Measurements from ENCODE around the gene C22orf15. TPM values are rescaled to one million over a fixed set of nuclear protein-coding genes. Genes with fewer than 3 reads are reported as not detected.

Gene C22orf15
- total RNA-seq, 1 experiment from 2014 or later: 2.0 TPM

DNA sequence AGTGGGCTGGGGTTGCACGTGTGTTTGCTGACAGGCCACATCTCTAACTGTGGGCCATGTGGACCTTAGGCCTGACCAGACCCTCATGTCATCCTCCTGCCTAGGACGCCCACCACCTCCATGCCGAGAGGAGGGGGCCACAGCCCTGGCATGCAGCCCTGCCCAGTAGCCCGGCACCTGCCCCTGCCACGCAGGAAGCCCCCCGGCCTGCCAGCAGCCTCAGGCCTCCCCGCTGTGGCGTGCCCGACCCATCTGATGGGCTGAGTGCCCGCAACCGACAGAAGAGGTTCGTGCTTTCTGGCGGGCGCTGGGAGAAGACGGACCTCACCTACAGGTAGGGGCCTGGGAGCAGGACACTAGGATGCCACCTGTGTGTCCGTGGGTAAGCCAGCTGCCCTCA is 16.3 kb downstream of the C22orf15 start:
- BruUV-seq (replicated peaks): no TSS peak

DNA sequence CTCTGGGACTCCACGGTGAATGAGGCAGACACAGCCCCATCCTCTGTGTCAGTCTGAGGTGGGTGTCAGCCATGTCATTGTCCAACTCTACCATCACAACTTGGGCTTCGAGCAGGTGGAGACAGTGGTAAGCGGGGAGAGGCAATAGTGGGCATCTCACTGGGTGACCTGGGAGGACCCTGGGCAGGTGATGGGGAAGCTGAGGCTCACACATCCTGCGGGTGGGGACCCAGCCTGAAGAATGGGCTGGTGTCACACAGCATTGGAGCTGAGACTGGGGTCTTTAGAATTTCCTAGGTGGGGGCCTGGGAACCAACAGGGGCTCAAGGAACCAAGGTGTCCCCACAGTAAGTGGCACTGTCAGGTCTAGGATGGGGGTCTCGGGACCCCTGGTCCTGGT is 16.9 kb downstream of the C22orf15 start:
- Histone ChIP-seq H3K4me3 (ENCODE audit: low read depth, low read length, poor library complexity, severe bottlenecking) (no peak overlapping the region), H3K36me3 (ENCODE audit: insufficient read depth, low read length, poor library complexity, severe bottlenecking) (no peaks in the 10 kb centered on the region), H3K4me1 (ENCODE audit: insufficient read depth, low read length, poor library complexity, severe bottlenecking) (peaks cover 5% of the 10 kb centered on the region), H3K27me3 (replicated peaks; ENCODE audit: insufficient read depth, low read depth, low read length, poor library complexity) (no peaks in the 10 kb centered on the region), H3K27ac (ENCODE audit: low read depth, low read length, poor library complexity, severe bottlenecking) (no peak overlapping the region), H3K9me3 (ENCODE audit: low read depth, low read length, poor library complexity, severe bottlenecking) (no peaks in the 10 kb centered on the region)
- BruUV-seq (replicated peaks): no TSS peak
- no peak for DNase-seq (ENCODE audit: low spot score)
- CTCF ChIA-PET: no interaction called here
- POLR2A ChIA-PET (ENCODE audit: low non-redundant PET): no interaction called here
- TF ChIP-seq EZH2 (IDR thresholded peaks at IDR 0.05; ENCODE audit: borderline replicate concordance, low read depth, low read length, poor library complexity, severe bottlenecking): no peak
- intact Hi-C loops (cut with micrococcal nuclease; ENCODE audit: unreplicated experiment): no loop called here

More for the DNA sequence above, 16.3 kb downstream of the C22orf15 start:
- intact Hi-C loops (cut with micrococcal nuclease; ENCODE audit: unreplicated experiment): no loop called here
- TF ChIP-seq EZH2 (IDR thresholded peaks at IDR 0.05; ENCODE audit: borderline replicate concordance, low read depth, low read length, poor library complexity, severe bottlenecking): no peak
- TF ChIP-seq, protein P1, sequence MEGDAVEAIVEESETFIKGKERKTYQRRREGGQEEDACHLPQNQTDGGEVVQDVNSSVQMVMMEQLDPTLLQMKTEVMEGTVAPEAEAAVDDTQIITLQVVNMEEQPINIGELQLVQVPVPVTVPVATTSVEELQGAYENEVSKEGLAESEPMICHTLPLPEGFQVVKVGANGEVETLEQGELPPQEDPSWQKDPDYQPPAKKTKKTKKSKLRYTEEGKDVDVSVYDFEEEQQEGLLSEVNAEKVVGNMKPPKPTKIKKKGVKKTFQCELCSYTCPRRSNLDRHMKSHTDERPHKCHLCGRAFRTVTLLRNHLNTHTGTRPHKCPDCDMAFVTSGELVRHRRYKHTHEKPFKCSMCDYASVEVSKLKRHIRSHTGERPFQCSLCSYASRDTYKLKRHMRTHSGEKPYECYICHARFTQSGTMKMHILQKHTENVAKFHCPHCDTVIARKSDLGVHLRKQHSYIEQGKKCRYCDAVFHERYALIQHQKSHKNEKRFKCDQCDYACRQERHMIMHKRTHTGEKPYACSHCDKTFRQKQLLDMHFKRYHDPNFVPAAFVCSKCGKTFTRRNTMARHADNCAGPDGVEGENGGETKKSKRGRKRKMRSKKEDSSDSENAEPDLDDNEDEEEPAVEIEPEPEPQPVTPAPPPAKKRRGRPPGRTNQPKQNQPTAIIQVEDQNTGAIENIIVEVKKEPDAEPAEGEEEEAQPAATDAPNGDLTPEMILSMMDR (conservative IDR thresholded peaks at IDR 0.05; ENCODE audit: low read depth, low read length): no peak
- Histone ChIP-seq H3K4me3 (ENCODE audit: low read depth, low read length, poor library complexity, severe bottlenecking) (no peak overlapping the region), H3K36me3 (ENCODE audit: insufficient read depth, low read length, poor library complexity, severe bottlenecking) (no peaks in the 10 kb centered on the region), H3K27ac (ENCODE audit: low read depth, low read length, poor library complexity, severe bottlenecking) (no peak overlapping the region), H3K9me3 (ENCODE audit: low read depth, low read length, poor library complexity, severe bottlenecking) (no peaks in the 10 kb centered on the region), H3K27me3 (replicated peaks; ENCODE audit: insufficient read depth, low read depth, low read length, poor library complexity) (no peaks in the 10 kb centered on the region), H3K4me1 (ENCODE audit: insufficient read depth, low read length, poor library complexity, severe bottlenecking) (peaks cover 5% of the 10 kb centered on the region)
- no peak for DNase-seq (ENCODE audit: low spot score)
- CTCF ChIA-PET: no interaction called here
- POLR2A ChIA-PET (ENCODE audit: low non-redundant PET): no interaction called here

DNA sequence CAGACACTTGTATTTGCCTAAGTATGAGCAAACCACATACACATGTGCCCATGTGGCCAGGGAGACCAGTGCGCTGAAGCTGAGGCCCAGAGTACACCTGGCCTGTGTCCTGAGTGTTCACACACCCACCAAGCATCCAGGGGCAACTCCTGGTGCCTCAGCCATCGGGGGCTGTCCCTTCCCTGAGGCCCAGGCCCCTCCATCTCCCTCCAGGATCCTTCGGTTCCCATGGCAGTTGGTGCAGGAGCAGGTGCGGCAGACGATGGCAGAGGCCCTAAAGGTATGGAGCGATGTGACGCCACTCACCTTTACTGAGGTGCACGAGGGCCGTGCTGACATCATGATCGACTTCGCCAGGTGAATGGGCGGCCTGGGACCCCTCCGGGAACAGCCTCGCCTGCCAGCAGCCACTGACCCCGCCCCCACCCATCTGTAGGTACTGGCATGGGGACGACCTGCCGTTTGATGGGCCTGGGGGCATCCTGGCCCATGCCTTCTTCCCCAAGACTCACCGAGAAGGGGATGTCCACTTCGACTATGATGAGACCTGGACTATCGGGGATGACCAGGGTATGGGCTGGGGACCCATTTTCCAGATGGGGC is 17.5 kb downstream of the C22orf15 start:
- no peak for TF ChIP-seq EZH2 (IDR thresholded peaks at IDR 0.05; ENCODE audit: borderline replicate concordance, low read depth, low read length, poor library complexity, severe bottlenecking)
- TF ChIP-seq, protein P1 (conservative IDR thresholded peaks at IDR 0.05; ENCODE audit: low read depth, low read length): no peak
- intact Hi-C loops (cut with micrococcal nuclease; ENCODE audit: unreplicated experiment): no loop called here
- ChIA-PET POLR2A (ENCODE audit: low non-redundant PET) (no interaction called here), CTCF (no interaction called here)
- H3K4me3 ChIP-seq (ENCODE audit: low read depth, low read length, poor library complexity, severe bottlenecking): no peak overlapping the region
- H3K4me1 ChIP-seq (ENCODE audit: insufficient read depth, low read length, poor library complexity, severe bottlenecking): peaks cover 5% of the 10 kb centered on the region
- H3K36me3 ChIP-seq (ENCODE audit: insufficient read depth, low read length, poor library complexity, severe bottlenecking): no peaks in the 10 kb centered on the region
- no peak for DNase-seq (ENCODE audit: low spot score)
- H3K27ac ChIP-seq (ENCODE audit: low read depth, low read length, poor library complexity, severe bottlenecking): no peak overlapping the region
- no TSS peak for BruUV-seq (replicated peaks)
- H3K9me3 ChIP-seq (ENCODE audit: low read depth, low read length, poor library complexity, severe bottlenecking): no peaks in the 10 kb centered on the region
- no peaks in the 10 kb centered on the region for H3K27me3 ChIP-seq (replicated peaks; ENCODE audit: insufficient read depth, low read depth, low read length, poor library complexity)

DNA sequence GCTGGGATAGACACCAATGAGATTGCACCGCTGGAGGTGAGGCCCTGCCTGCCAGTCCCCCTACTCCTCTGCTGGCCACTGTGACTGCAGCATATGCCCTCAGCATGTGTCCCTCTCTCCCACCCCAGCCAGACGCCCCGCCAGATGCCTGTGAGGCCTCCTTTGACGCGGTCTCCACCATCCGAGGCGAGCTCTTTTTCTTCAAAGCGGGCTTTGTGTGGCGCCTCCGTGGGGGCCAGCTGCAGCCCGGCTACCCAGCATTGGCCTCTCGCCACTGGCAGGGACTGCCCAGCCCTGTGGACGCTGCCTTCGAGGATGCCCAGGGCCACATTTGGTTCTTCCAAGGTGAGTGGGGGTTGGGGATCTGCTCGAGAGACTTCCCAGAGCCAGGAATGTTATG is 18.3 kb downstream of the C22orf15 start:
- intact Hi-C loops (cut with micrococcal nuclease; ENCODE audit: unreplicated experiment): no loop called here
- no TSS peak for BruUV-seq (replicated peaks)
- ChIA-PET CTCF (no interaction called here), POLR2A (ENCODE audit: low non-redundant PET) (no interaction called here)
- Histone ChIP-seq H3K9me3 (ENCODE audit: low read depth, low read length, poor library complexity, severe bottlenecking) (no peaks in the 10 kb centered on the region), H3K27ac (ENCODE audit: low read depth, low read length, poor library complexity, severe bottlenecking) (no peak overlapping the region), H3K4me3 (ENCODE audit: low read depth, low read length, poor library complexity, severe bottlenecking) (no peak overlapping the region), H3K4me1 (ENCODE audit: insufficient read depth, low read length, poor library complexity, severe bottlenecking) (peaks cover 5% of the 10 kb centered on the region), H3K27me3 (replicated peaks; ENCODE audit: insufficient read depth, low read depth, low read length, poor library complexity) (no peaks in the 10 kb centered on the region), H3K36me3 (ENCODE audit: insufficient read depth, low read length, poor library complexity, severe bottlenecking) (no peaks in the 10 kb centered on the region)
- no peak for DNase-seq (ENCODE audit: low spot score)
- TF ChIP-seq, protein P1 (conservative IDR thresholded peaks at IDR 0.05; ENCODE audit: low read depth, low read length): no peak
- TF ChIP-seq EZH2 (IDR thresholded peaks at IDR 0.05; ENCODE audit: borderline replicate concordance, low read depth, low read length, poor library complexity, severe bottlenecking): no peak
